ENCODE results near the gene LYRM2.

DNA sequence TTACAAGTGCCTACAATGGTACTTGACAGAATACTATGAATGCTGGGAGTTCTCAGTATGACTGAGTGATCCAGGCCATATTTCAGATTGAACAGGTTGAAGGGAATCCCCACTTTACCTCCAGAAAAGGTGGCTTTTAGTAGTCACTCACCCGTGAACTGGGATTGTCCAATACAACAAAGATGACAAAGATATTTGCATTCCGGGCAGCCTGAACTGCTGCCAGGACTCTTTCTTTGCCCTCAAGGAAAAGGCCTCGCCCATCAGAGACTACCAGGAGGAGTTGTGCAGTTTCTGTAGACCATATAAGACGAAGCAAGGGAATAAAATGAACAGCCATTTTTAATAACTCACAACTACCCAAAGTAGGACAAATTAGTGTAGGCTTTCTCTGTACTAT is 6.3 kb upstream of the LYRM2 start:
- TF ChIP-seq, protein P1, sequence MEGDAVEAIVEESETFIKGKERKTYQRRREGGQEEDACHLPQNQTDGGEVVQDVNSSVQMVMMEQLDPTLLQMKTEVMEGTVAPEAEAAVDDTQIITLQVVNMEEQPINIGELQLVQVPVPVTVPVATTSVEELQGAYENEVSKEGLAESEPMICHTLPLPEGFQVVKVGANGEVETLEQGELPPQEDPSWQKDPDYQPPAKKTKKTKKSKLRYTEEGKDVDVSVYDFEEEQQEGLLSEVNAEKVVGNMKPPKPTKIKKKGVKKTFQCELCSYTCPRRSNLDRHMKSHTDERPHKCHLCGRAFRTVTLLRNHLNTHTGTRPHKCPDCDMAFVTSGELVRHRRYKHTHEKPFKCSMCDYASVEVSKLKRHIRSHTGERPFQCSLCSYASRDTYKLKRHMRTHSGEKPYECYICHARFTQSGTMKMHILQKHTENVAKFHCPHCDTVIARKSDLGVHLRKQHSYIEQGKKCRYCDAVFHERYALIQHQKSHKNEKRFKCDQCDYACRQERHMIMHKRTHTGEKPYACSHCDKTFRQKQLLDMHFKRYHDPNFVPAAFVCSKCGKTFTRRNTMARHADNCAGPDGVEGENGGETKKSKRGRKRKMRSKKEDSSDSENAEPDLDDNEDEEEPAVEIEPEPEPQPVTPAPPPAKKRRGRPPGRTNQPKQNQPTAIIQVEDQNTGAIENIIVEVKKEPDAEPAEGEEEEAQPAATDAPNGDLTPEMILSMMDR (IDR thresholded peaks at IDR 0.05), result no peak
- TF ChIP-seq POLR2A (IDR thresholded peaks at IDR 0.05) (no peak), EP300 (IDR thresholded peaks at IDR 0.05) (no peak)
